GM12878 (cell line): ENCODE measurements around the gene PXMP4. TPM values are rescaled to one million over a fixed set of nuclear protein-coding genes. Genes with fewer than 3 reads are reported as not detected.

Experiments
- ATAC-seq: fragments of 200-7000 bp; cut with Tn5 transposase; 3 replicates; pipeline ENCODE4 v1.9.1; 2020; ENCODE audit warnings: mild to moderate bottlenecking, moderate library complexity
- BruUV-seq: library from RNA; stranded (reverse); fragments of 400-500 nt; replicated peaks from 2 replicates; lab custom pipeline; 2021; lab: Mats Ljungman, UMichigan
- CTCF ChIA-PET: fragments of 300-600 bp; sonication (Branson Sonifier 250); formaldehyde crosslinking; extraction: SDS; loops from one replicate; lab custom pipeline; 2021; ENCODE audit warnings: inconsistent platforms; lab: Yijun Ruan, JAX
- POLR2A ChIA-PET: fragments of 350-600 bp; formaldehyde crosslinking; extraction: SDS; loops from one replicate; lab custom pipeline; 2021; ENCODE audit warnings: inconsistent platforms; lab: Charles Lee
- RAD21 ChIA-PET: fragments of 300-600 bp; sonication (Branson Sonifier 250); formaldehyde crosslinking; loops from one replicate; lab custom pipeline; 2023; ENCODE audit warnings: antibody characterized with exemption; ENCODE audit not compliant: unreplicated experiment; lab: Charles Lee
- SMC1A ChIA-PET: fragments of 300-600 bp; sonication (Branson Sonifier 250); formaldehyde crosslinking; loops from one replicate; lab custom pipeline; 2023; ENCODE audit not compliant: unreplicated experiment, uncharacterized antibody; lab: Charles Lee
- DNase-seq: peaks from one replicate; pipeline ENCODE4 v3.0.0-alpha.2; 2011; ENCODE audit warnings: low read depth, low spot score
- FAIRE-seq: peaks from 3 replicates; lab custom pipeline; 2011; peaks lifted over from hg19 to GRCh38; lab: Jason Lieb, UNC
- H2AFZ ChIP-seq: 2 replicates; pipeline ENCODE4 v1.6.0; 2011; ENCODE audit warnings: low read depth, low read length, control low read depth; ENCODE audit not compliant: control insufficient read depth
- H3K27ac ChIP-seq: 2 replicates; pipeline ENCODE4 v1.5.1; 2011; ENCODE audit warnings: control low read depth; ENCODE audit not compliant: control insufficient read depth, insufficient read depth
- H3K27me3 ChIP-seq, 2 experiments: replicated peaks in 1 of 2; 2 replicates each; pipeline versions ENCODE4 v1.6.0 to v1.6.1; 2011; ENCODE audit warnings: low read length in 1 of 2; ENCODE audit not compliant: control insufficient read depth in 2 of 2, insufficient read depth in 2 of 2
- H3K36me3 ChIP-seq, 2 experiments: 2 replicates each; pipeline ENCODE4 v1.5.1; 2011; ENCODE audit warnings: low read length in 1 of 2; ENCODE audit not compliant: control insufficient read depth in 2 of 2, insufficient read depth in 2 of 2
- H3K4me1 ChIP-seq: 2 replicates; pipeline ENCODE4 v1.6.1; 2011; ENCODE audit warnings: mild to moderate bottlenecking, low read length, moderate library complexity, mixed read lengths; ENCODE audit not compliant: control insufficient read depth, insufficient read depth
- H3K4me2 ChIP-seq: 2 replicates; pipeline ENCODE4 v1.6.0; 2011; ENCODE audit warnings: control low read depth; ENCODE audit not compliant: control insufficient read depth, insufficient read depth
- H3K4me3 ChIP-seq: fragments of 200-600 bp; sonication (generic); 2 replicates; pipeline ENCODE4 v1.5.1; 2016
- H3K79me2 ChIP-seq: 2 replicates; pipeline ENCODE4 v1.6.0; 2011; ENCODE audit warnings: low read length; ENCODE audit not compliant: control insufficient read depth, insufficient read depth
- H3K9ac ChIP-seq: 2 replicates; pipeline ENCODE4 v1.8.0; 2011; ENCODE audit warnings: low read length, control low read depth, mixed read lengths; ENCODE audit not compliant: control insufficient read depth, insufficient read depth
- H3K9me3 ChIP-seq: replicated peaks from 3 replicates; pipeline ENCODE4 v1.5.1; 2011; ENCODE audit warnings: mild to moderate bottlenecking, low read length; ENCODE audit not compliant: control insufficient read depth, insufficient read depth
- H4K20me1 ChIP-seq: 2 replicates; pipeline ENCODE4 v1.6.0; 2011; ENCODE audit not compliant: control insufficient read depth, insufficient read depth
- CHD2 ChIP-seq: IDR thresholded peaks from 2 replicates; pipeline ENCODE4 v1.6.1; 2011; ENCODE audit warnings: low read depth, low read length, improper control_type of control experiment, borderline replicate concordance
- EP300 ChIP-seq, 2 experiments: fragments of 150-350 bp in 1 of 2; IDR thresholded peaks; 2 replicates each; pipeline ENCODE4 v1.6.1; 2011 to 2012; ENCODE audit warnings: low read depth in 2 of 2, low read length in 2 of 2, borderline replicate concordance in 1 of 2, improper control_type of control experiment in 1 of 2, inconsistent platforms in 1 of 2; ENCODE audit not compliant: control insufficient read depth in 1 of 2
- FOXM1 ChIP-seq: IDR thresholded peaks from 2 replicates; pipeline ENCODE4 v1.6.1; 2012; ENCODE audit warnings: low read depth, mild to moderate bottlenecking, inconsistent platforms, low read length, moderate library complexity
- KDM1A ChIP-seq: fragments of 200-600 bp; sonication (generic); IDR thresholded peaks from 2 replicates; pipeline ENCODE4 v1.6.1; 2016; ENCODE audit warnings: borderline replicate concordance
- NR2F1 ChIP-seq: fragments of 450-650 bp; conservative IDR thresholded peaks from 2 replicates; pipeline ENCODE4 v1.6.1; 2017; ENCODE audit warnings: mild to moderate bottlenecking
- RELA ChIP-seq: fragments of 450-650 bp; IDR thresholded peaks from 2 replicates; pipeline ENCODE4 v1.8.0; 2014; ENCODE audit warnings: borderline replicate concordance; ENCODE audit not compliant: partially characterized antibody
- SP1 ChIP-seq: IDR thresholded peaks from one replicate; pipeline ENCODE4 v1.6.1; 2011; ENCODE audit warnings: low read depth, low read length
- TARDBP ChIP-seq: IDR thresholded peaks from 2 replicates; pipeline ENCODE4 v1.6.1; 2016; ENCODE audit warnings: borderline replicate concordance
- ZBED1 ChIP-seq: IDR thresholded peaks from 2 replicates; pipeline ENCODE4 v1.6.1; 2016; ENCODE audit warnings: borderline replicate concordance
- ZNF207 ChIP-seq: fragments of 450-650 bp; IDR thresholded peaks from 2 replicates; pipeline ENCODE4 v1.6.1; 2014; ENCODE audit warnings: antibody characterized with exemption, mild to moderate bottlenecking, borderline replicate concordance
- ZNF274 ChIP-seq: IDR thresholded peaks from one replicate; pipeline ENCODE4 v1.8.0; 2011; ENCODE audit not compliant: insufficient read length, insufficient read depth
- WGBS: methylation state at CpG from one replicate; pipeline ENCODE4 v1.1.6; 2016; ENCODE audit warnings: low lambda C conversion rate; ENCODE audit not compliant: insufficient replicate concordance, insufficient coverage; ENCODE audit errors: missing lambda C conversion rate; 5-methylcytosine and 5-hydroxymethylcytosine counted together
- in situ Hi-C: fragments of 300-500 bp; cut with MboI; formaldehyde crosslinking; loops from 9 replicates; pipeline ENCODE4 v1.14.3; 2018; ENCODE audit warnings: mixed read lengths
- intact Hi-C: fragments of 100-400 bp; cut with micrococcal nuclease; formaldehyde crosslinking; loops from one replicate; pipeline ENCODE4 v1.14.2; 2022; ENCODE audit not compliant: unreplicated experiment
- polyA plus RNA-seq, 11 experiments: library from polyadenylated mRNA; depleted of rRNA in 4 of 11; unstranded in 6 of 11; stranded (reverse) in 5 of 11; fragments of >200 nt; fragmentation: Nextera tagmentation in 4 of 11; fragmentation: Illumina TruSeq in 1 of 11; extraction: Ambion mirVana in 4 of 11; extraction: Trizol in 1 of 11; gene quantifications; 1 replicate in 1 of 11; 2 replicates in 10 of 11; pipeline versions ENCODE4 v1.2.1 to v1.2.3, GENCODE V29; 2011 to 2016; ENCODE audit warnings: inconsistent platforms in 2 of 11, missing spikeins in 2 of 11, low read depth in 1 of 11
- total RNA-seq, 4 experiments: library from RNA; depleted of rRNA in 3 of 4; stranded (reverse); fragments of >200 nt in 3 of 4; fragmentation: Illumina TruSeq in 1 of 4; extraction: Trizol in 1 of 4; gene quantifications; 2 replicates each; pipeline versions ENCODE4 v1.2.1 to v1.2.3, GENCODE V29; 2013 to 2021
- TF ChIP-seq, protein P1 (sequence below): fragments of 450-650 bp; IDR thresholded peaks from 2 replicates; pipeline ENCODE4 v1.6.1; 2014; ENCODE audit warnings: mild to moderate bottlenecking
- TF ChIP-seq, protein P2 (sequence below): IDR thresholded peaks from 2 replicates; pipeline ENCODE4 v1.6.1; 2011; ENCODE audit warnings: borderline replicate concordance, low read depth, mild to moderate bottlenecking, moderate library complexity, low read length; ENCODE audit not compliant: insufficient read depth, poor library complexity, severe bottlenecking
- TF ChIP-seq, protein P3 (sequence below): fragments of 450-650 bp; IDR thresholded peaks from 2 replicates; pipeline ENCODE4 v1.6.1; 2017; ENCODE audit warnings: antibody characterized with exemption, mild to moderate bottlenecking, moderate library complexity
- TF ChIP-seq, protein P4 (sequence below): fragments of 450-650 bp; IDR thresholded peaks from 2 replicates; pipeline ENCODE4 v1.6.1; 2017; ENCODE audit warnings: mild to moderate bottlenecking

Gene PXMP4
- total and polyA plus RNA-seq, 10 of the 15 experiments (the other 5 are each of a cell fraction or from before 2014, with no cell fraction given), result 3.6 to 19.2 (median 8.6) TPM

DNA sequence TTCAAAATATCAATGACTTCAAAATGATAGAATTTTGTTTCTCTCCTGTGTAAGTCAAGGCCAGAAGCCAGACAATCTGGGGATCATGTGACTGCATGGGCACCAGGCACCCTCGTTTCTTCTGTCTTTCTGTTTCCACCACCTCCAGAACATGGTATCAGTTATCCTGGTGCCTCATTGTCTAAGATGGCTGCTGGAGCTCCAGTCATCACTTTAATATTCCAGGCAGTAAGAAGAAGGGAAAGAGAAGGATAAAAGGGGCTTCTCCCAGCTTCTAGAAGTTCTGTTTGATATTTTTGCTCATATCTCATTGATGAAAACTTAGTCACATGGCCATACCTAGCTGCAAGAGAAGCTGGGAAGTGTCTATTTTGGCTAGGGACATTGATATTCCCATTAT lies 37.3 kb upstream of the PXMP4 start:
- CTCF ChIA-PET, result no interaction called here

More for the DNA sequence above, 37.3 kb upstream of the PXMP4 start:
- no peak overlapping the region for H3K4me3 ChIP-seq
- no peaks in the 10 kb centered on the region for H3K9me3 ChIP-seq
- ChIA-PET POLR2A (no interaction called here), RAD21 (no interaction called here), SMC1A (interaction anchor here (1.2 to 1.4 kb wide), 2 partner anchors 15 to 21 kb away, joined by 3 to 4 read pairs; no protein-coding TSS in a partner anchor)
- H3K4me1 ChIP-seq, result no peaks in the 10 kb centered on the region
- H3K27ac ChIP-seq, result no peak overlapping the region
- H4K20me1 ChIP-seq, result no peaks in the 10 kb centered on the region
- no peak overlapping the region for H3K9ac ChIP-seq
- TF ChIP-seq, protein P1, sequence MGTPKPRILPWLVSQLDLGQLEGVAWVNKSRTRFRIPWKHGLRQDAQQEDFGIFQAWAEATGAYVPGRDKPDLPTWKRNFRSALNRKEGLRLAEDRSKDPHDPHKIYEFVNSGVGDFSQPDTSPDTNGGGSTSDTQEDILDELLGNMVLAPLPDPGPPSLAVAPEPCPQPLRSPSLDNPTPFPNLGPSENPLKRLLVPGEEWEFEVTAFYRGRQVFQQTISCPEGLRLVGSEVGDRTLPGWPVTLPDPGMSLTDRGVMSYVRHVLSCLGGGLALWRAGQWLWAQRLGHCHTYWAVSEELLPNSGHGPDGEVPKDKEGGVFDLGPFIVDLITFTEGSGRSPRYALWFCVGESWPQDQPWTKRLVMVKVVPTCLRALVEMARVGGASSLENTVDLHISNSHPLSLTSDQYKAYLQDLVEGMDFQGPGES, result no peak
- TF ChIP-seq, protein P2, sequence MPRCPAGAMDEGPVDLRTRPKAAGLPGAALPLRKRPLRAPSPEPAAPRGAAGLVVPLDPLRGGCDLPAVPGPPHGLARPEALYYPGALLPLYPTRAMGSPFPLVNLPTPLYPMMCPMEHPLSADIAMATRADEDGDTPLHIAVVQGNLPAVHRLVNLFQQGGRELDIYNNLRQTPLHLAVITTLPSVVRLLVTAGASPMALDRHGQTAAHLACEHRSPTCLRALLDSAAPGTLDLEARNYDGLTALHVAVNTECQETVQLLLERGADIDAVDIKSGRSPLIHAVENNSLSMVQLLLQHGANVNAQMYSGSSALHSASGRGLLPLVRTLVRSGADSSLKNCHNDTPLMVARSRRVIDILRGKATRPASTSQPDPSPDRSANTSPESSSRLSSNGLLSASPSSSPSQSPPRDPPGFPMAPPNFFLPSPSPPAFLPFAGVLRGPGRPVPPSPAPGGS, result no peak
- no peak for TF ChIP-seq TARDBP
- no peak for TF ChIP-seq CHD2
- no peak for TF ChIP-seq RELA
- TF ChIP-seq ZBED1, result no peak
- TF ChIP-seq NR2F1, result no peak
- TF ChIP-seq EP300 (IDR thresholded peaks at IDR 0.05; ENCODE audit: borderline replicate concordance in 1 of 2, control insufficient read depth in 1 of 2, low read depth in 2 of 2, low read length in 2 of 2), result no peak
- no peak for TF ChIP-seq ZNF274
- TF ChIP-seq, protein P3, sequence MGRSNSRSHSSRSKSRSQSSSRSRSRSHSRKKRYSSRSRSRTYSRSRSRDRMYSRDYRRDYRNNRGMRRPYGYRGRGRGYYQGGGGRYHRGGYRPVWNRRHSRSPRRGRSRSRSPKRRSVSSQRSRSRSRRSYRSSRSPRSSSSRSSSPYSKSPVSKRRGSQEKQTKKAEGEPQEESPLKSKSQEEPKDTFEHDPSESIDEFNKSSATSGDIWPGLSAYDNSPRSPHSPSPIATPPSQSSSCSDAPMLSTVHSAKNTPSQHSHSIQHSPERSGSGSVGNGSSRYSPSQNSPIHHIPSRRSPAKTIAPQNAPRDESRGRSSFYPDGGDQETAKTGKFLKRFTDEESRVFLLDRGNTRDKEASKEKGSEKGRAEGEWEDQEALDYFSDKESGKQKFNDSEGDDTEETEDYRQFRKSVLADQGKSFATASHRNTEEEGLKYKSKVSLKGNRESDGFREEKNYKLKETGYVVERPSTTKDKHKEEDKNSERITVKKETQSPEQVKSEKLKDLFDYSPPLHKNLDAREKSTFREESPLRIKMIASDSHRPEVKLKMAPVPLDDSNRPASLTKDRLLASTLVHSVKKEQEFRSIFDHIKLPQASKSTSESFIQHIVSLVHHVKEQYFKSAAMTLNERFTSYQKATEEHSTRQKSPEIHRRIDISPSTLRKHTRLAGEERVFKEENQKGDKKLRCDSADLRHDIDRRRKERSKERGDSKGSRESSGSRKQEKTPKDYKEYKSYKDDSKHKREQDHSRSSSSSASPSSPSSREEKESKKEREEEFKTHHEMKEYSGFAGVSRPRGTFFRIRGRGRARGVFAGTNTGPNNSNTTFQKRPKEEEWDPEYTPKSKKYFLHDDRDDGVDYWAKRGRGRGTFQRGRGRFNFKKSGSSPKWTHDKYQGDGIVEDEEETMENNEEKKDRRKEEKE, result no peak
- TF ChIP-seq FOXM1, result no peak
- no peak for TF ChIP-seq SP1
- no peak for TF ChIP-seq ZNF207
- no peak for TF ChIP-seq KDM1A
- TF ChIP-seq, protein P4, sequence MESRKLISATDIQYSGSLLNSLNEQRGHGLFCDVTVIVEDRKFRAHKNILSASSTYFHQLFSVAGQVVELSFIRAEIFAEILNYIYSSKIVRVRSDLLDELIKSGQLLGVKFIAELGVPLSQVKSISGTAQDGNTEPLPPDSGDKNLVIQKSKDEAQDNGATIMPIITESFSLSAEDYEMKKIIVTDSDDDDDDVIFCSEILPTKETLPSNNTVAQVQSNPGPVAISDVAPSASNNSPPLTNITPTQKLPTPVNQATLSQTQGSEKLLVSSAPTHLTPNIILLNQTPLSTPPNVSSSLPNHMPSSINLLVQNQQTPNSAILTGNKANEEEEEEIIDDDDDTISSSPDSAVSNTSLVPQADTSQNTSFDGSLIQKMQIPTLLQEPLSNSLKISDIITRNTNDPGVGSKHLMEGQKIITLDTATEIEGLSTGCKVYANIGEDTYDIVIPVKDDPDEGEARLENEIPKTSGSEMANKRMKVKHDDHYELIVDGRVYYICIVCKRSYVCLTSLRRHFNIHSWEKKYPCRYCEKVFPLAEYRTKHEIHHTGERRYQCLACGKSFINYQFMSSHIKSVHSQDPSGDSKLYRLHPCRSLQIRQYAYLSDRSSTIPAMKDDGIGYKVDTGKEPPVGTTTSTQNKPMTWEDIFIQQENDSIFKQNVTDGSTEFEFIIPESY, result no peak
- intact Hi-C loops, result no loop called here
- H3K27me3 ChIP-seq, result no peaks in the 10 kb centered on the region
- no peak for ATAC-seq
- H3K4me2 ChIP-seq, result no peak overlapping the region
- no peak overlapping the region for H2AFZ ChIP-seq
- no TSS peak for BruUV-seq
- no peak for DNase-seq
- peaks cover 3% of the 10 kb centered on the region in 2 experiments; a peak in 3 of 4 replicates for H3K36me3 ChIP-seq
- no peaks in the 10 kb centered on the region for H3K79me2 ChIP-seq
- no peak for FAIRE-seq
- in situ Hi-C loops, result no loop called here
- WGBS, result 77% methylated on average over 1 of the region's 1 CpG
